Endothelial cell of umbilical vein (primary cell): Measurements from ENCODE around the gene GULP1. TPM values are rescaled to one million over a fixed set of nuclear protein-coding genes. Genes with fewer than 3 reads are reported as not detected.

Experiments
- BruUV-seq: library from RNA; stranded (reverse); fragments of 400-500 nt; replicated peaks from 2 replicates; lab custom pipeline; 2021; lab: Mats Ljungman, UMichigan
- CTCF ChIA-PET: fragments of 300-600, 350-600 bp; sonication (Branson Sonifier 250); formaldehyde crosslinking; loops from one replicate; lab custom pipeline; 2021; ENCODE audit warnings: antibody characterized with exemption, inconsistent platforms; lab: Charles Lee
- POLR2A ChIA-PET: fragments of 300-600, 350-600 bp; sonication (Branson Sonifier 250); formaldehyde crosslinking; loops from one replicate; lab custom pipeline; 2021; ENCODE audit warnings: antibody characterized with exemption, inconsistent platforms; lab: Charles Lee
- DNase-seq: peaks from one replicate; pipeline ENCODE4 v3.0.0-alpha.2; 2011; ENCODE audit warnings: low read depth, low spot score
- FAIRE-seq: peaks from 2 replicates; lab custom pipeline; 2011; peaks lifted over from hg19 to GRCh38; lab: Jason Lieb, UNC
- H2AFZ ChIP-seq: 2 replicates; pipeline ENCODE4 v1.6.0; 2012; ENCODE audit warnings: low read depth, low read length, control low read depth, inconsistent platforms
- H3K27ac ChIP-seq: 2 replicates; pipeline ENCODE4 v1.5.1; 2011; ENCODE audit warnings: low read depth, mild to moderate bottlenecking, control low read depth, low read length, moderate library complexity; ENCODE audit not compliant: insufficient read depth
- H3K27me3 ChIP-seq, 2 experiments: 2 replicates each; pipeline versions ENCODE4 v1.6.0 to v1.6.1; 2011; ENCODE audit warnings: low read length in 2 of 2, mixed read lengths in 1 of 2; ENCODE audit not compliant: control insufficient read depth in 2 of 2, insufficient read depth in 2 of 2
- H3K36me3 ChIP-seq, 2 experiments: 2 replicates in 1 of 2; 3 replicates in 1 of 2; pipeline ENCODE4 v1.5.1; 2011; ENCODE audit warnings: low read length in 2 of 2, mild to moderate bottlenecking in 1 of 2, moderate library complexity in 1 of 2; ENCODE audit not compliant: control insufficient read depth in 2 of 2, insufficient read depth in 2 of 2; ENCODE audit errors: extremely low read depth in 1 of 2
- H3K4me1 ChIP-seq: 3 replicates; pipeline ENCODE4 v1.5.1; 2011; ENCODE audit warnings: mild to moderate bottlenecking, low read length; ENCODE audit not compliant: control insufficient read depth, insufficient read depth; ENCODE audit errors: extremely low read depth
- H3K4me2 ChIP-seq: 2 replicates; pipeline ENCODE4 v1.6.1; 2011; ENCODE audit warnings: low read length, control low read depth, mixed read lengths; ENCODE audit not compliant: insufficient read depth
- H3K4me3 ChIP-seq, 3 experiments: fragments of 200-600 bp in 1 of 3; sonication (generic), shearing (Covaris generic) in 1 of 3; replicated peaks in 1 of 3; 2 replicates each; pipeline ENCODE4 v1.5.1; 2011 to 2016; ENCODE audit warnings: control low read depth in 3 of 3, low read length in 3 of 3, mild to moderate bottlenecking in 2 of 3, inconsistent platforms in 1 of 3, low read depth in 1 of 3, moderate library complexity in 1 of 3; ENCODE audit not compliant: insufficient read depth in 1 of 3
- H3K79me2 ChIP-seq: 2 replicates; pipeline ENCODE4 v1.6.0; 2012; ENCODE audit warnings: low read length, inconsistent platforms; ENCODE audit not compliant: control insufficient read depth, insufficient read depth
- H3K9ac ChIP-seq: replicated peaks from 2 replicates; pipeline ENCODE3; 2011; ENCODE audit warnings: low read length, control low read depth; ENCODE audit not compliant: insufficient read depth; ENCODE audit errors: extremely low read depth
- H3K9me1 ChIP-seq: replicated peaks from 3 replicates; pipeline ENCODE4 v1.6.0; 2011; ENCODE audit warnings: mild to moderate bottlenecking, low read length; ENCODE audit not compliant: control insufficient read depth, insufficient read depth; ENCODE audit errors: extremely low read depth
- H3K9me3 ChIP-seq: replicated peaks from 2 replicates; pipeline ENCODE4 v1.5.1; 2012; ENCODE audit warnings: low read length, inconsistent platforms; ENCODE audit not compliant: control insufficient read depth, insufficient read depth
- H4K20me1 ChIP-seq: replicated peaks from 2 replicates; pipeline ENCODE3; 2011; ENCODE audit warnings: mild to moderate bottlenecking, low read length; ENCODE audit not compliant: control insufficient read depth, insufficient read depth; ENCODE audit errors: extremely low read depth
- EZH2 ChIP-seq: IDR thresholded peaks from 2 replicates; pipeline ENCODE4 v1.6.1; 2012; ENCODE audit warnings: borderline replicate concordance, low read depth, mild to moderate bottlenecking, moderate library complexity, low read length, inconsistent platforms; ENCODE audit not compliant: severe bottlenecking
- FOS ChIP-seq: IDR thresholded peaks from 2 replicates; pipeline ENCODE4 v1.6.1; 2011; ENCODE audit warnings: mild to moderate bottlenecking, low read length, moderate library complexity, borderline replicate concordance; ENCODE audit not compliant: insufficient read depth
- GATA2 ChIP-seq: IDR thresholded peaks from 2 replicates; pipeline ENCODE4 v1.7.0; 2011; ENCODE audit warnings: low read depth, mild to moderate bottlenecking, moderate library complexity, mixed read lengths, low read length; ENCODE audit not compliant: insufficient read length, insufficient read depth
- JUN ChIP-seq: IDR thresholded peaks from 2 replicates; pipeline ENCODE4 v1.6.1; 2011; ENCODE audit warnings: borderline replicate concordance, low read depth; ENCODE audit not compliant: insufficient read length, insufficient read depth
- MAX ChIP-seq: IDR thresholded peaks from 2 replicates; pipeline ENCODE4 v1.6.1; 2011; ENCODE audit not compliant: insufficient read depth, insufficient read length
- MYC ChIP-seq: IDR thresholded peaks from one replicate; pipeline ENCODE4 v1.6.1; 2011; ENCODE audit warnings: mild to moderate bottlenecking, low read depth, low read length
- POLR2A ChIP-seq: IDR thresholded peaks from 2 replicates; pipeline ENCODE4 v1.6.1; 2012; ENCODE audit warnings: low read depth, mild to moderate bottlenecking, control low read depth, low read length
- POLR2AphosphoS5 ChIP-seq: IDR thresholded peaks from 2 replicates; pipeline ENCODE4 v1.6.1; 2012; ENCODE audit warnings: low read depth, mild to moderate bottlenecking, control low read depth, low read length, moderate library complexity; ENCODE audit not compliant: insufficient read depth
- dilution Hi-C: fragments of 300-500 bp; cut with MboI; formaldehyde crosslinking; loops from one replicate; pipeline ENCODE4 v1.15.0; 2019; ENCODE audit warnings: low sequenced_read_pairs; ENCODE audit not compliant: extremely low pct_ligation_motif_present
- intact Hi-C: fragments of 100-400 bp; cut with micrococcal nuclease; formaldehyde crosslinking; loops from one replicate; pipeline ENCODE4 v1.10.0; 2022
- polyA plus RNA-seq, 4 experiments: library from polyadenylated mRNA; depleted of rRNA in 3 of 4; stranded (reverse) in 3 of 4; unstranded in 1 of 4; fragments of >200 nt; gene quantifications; 2 replicates each; pipeline versions ENCODE4 v1.2.1 to v1.2.3, GENCODE V29; 2011 to 2012; ENCODE audit warnings: missing spikeins in 1 of 4
- total RNA-seq: library from RNA; stranded (reverse); gene quantifications from 2 replicates; pipeline ENCODE4 v1.2.3, GENCODE V29; 2021
- TF ChIP-seq, protein P1 (sequence below), 2 donors: IDR thresholded peaks; 1 replicate in 1 of 2; 2 replicates in 1 of 2; pipeline ENCODE4 v1.5.1; 2011; ENCODE audit warnings: low read length in 2 of 2, mild to moderate bottlenecking in 2 of 2, moderate library complexity in 2 of 2, control low read depth in 1 of 2, inconsistent platforms in 1 of 2, low read depth in 1 of 2; ENCODE audit not compliant: insufficient read depth in 1 of 2; ENCODE audit errors: extremely low read depth in 1 of 2

The GULP1 gene
- total and polyA plus RNA-seq, 2 donors (not counting 3 experiments of a cell fraction or from before 2014, with no cell fraction given) = 24.4 to 53.8 TPM

GRCh38 chr2:188251034-188251433, 40.6 kb upstream of the GULP1 start:
- TF ChIP-seq EZH2 = no peak
- no peak for TF ChIP-seq JUN
- no peak for TF ChIP-seq POLR2AphosphoS5
- TF ChIP-seq MAX = no peak
- no peak for TF ChIP-seq MYC
- no peak for TF ChIP-seq FOS
- TF ChIP-seq, protein P1, sequence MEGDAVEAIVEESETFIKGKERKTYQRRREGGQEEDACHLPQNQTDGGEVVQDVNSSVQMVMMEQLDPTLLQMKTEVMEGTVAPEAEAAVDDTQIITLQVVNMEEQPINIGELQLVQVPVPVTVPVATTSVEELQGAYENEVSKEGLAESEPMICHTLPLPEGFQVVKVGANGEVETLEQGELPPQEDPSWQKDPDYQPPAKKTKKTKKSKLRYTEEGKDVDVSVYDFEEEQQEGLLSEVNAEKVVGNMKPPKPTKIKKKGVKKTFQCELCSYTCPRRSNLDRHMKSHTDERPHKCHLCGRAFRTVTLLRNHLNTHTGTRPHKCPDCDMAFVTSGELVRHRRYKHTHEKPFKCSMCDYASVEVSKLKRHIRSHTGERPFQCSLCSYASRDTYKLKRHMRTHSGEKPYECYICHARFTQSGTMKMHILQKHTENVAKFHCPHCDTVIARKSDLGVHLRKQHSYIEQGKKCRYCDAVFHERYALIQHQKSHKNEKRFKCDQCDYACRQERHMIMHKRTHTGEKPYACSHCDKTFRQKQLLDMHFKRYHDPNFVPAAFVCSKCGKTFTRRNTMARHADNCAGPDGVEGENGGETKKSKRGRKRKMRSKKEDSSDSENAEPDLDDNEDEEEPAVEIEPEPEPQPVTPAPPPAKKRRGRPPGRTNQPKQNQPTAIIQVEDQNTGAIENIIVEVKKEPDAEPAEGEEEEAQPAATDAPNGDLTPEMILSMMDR (IDR thresholded peaks at IDR 0.05; ENCODE audit: extremely low read depth in 1 of 2, insufficient read depth in 1 of 2, low read depth in 1 of 2, low read length in 2 of 2) = no peak
- TF ChIP-seq POLR2A = no peak
- no peak for TF ChIP-seq GATA2
- Histone ChIP-seq H3K4me3 (no peak overlapping the region), H4K20me1 (no peaks in the 10 kb centered on the region), H3K27ac (no peak overlapping the region), H3K4me1 (no peaks in the 10 kb centered on the region), H3K79me2 (no peaks in the 10 kb centered on the region), H3K36me3 (no peaks in the 10 kb centered on the region), H3K27me3 (no peaks in the 10 kb centered on the region), H3K9me1 (no peaks in the 10 kb centered on the region), H3K9me3 (no peaks in the 10 kb centered on the region), H3K4me2 (no peak overlapping the region), H3K9ac (no peak overlapping the region), H2AFZ (no peak overlapping the region)
- FAIRE-seq (no peak), DNase-seq (no peak)
- POLR2A ChIA-PET = no interaction called here
- intact Hi-C loops (no loop called here), dilution Hi-C loops (no loop called here)
- CTCF ChIA-PET = interaction anchor here (1.2 kb wide), 1 partner anchor 12 kb away, joined by 3 read pairs; no protein-coding TSS in a partner anchor
- no TSS peak for BruUV-seq
